A549 (cell line): ENCODE measurements around the gene KDR.

Experiments
- CTCF ChIP-seq: fragments of >200 bp; sonication (Bioruptor Twin); formaldehyde crosslinking; IDR thresholded peaks from 3 replicates; pipeline ENCODE4 v1.5.1; 2016
- EP300 ChIP-seq, 2 experiments: fragments of >200 bp; sonication (Bioruptor Twin); formaldehyde crosslinking; IDR thresholded peaks; 2 replicates in 1 of 2; 3 replicates in 1 of 2; pipeline ENCODE4 v1.6.1; 2016 to 2017
- ESRRA ChIP-seq: fragments of 150-350 bp; IDR thresholded peaks from 2 replicates; pipeline ENCODE4 v1.6.1; 2014; ENCODE audit warnings: mild to moderate bottlenecking, low read length, borderline replicate concordance
- GATA3 ChIP-seq: IDR thresholded peaks from 2 replicates; pipeline ENCODE4 v1.6.1; 2012; ENCODE audit warnings: borderline replicate concordance
- MAZ ChIP-seq: fragments of 150-350 bp; IDR thresholded peaks from 2 replicates; pipeline ENCODE4 v1.6.1; 2014; ENCODE audit warnings: antibody characterized with exemption, low read depth, low read length, borderline replicate concordance
- PBX3 ChIP-seq: IDR thresholded peaks from 2 replicates; pipeline ENCODE4 v1.6.1; 2012
- RAD21 ChIP-seq, 2 experiments: fragments of >200 bp in 1 of 2; sonication (Bioruptor Twin) in 1 of 2; formaldehyde crosslinking in 1 of 2; IDR thresholded peaks in 1 of 2; conservative IDR thresholded peaks in 1 of 2; 2 replicates in 1 of 2; 3 replicates in 1 of 2; pipeline ENCODE4 v1.6.1; 2012 to 2018; ENCODE audit warnings: inconsistent platforms in 1 of 2
- ZC3H11A ChIP-seq: fragments of 450-650 bp; IDR thresholded peaks from 2 replicates; pipeline ENCODE4 v1.6.1; 2014; ENCODE audit warnings: antibody characterized with exemption, mild to moderate bottlenecking

GRCh38 chr4:55033296-55033695 lies 92.1 kb downstream of the KDR start:
- TF ChIP-seq CTCF (no peak), MAZ (no peak), PBX3 (no peak), ESRRA (no peak), GATA3 (no peak), RAD21 (conservative IDR thresholded peaks at IDR 0.05 in 1 of 2, IDR thresholded peaks at IDR 0.05 in 1 of 2) (no peak), ZC3H11A (no peak), EP300 (IDR thresholded peaks at IDR 0.05) (no peak)
